GM13976 (cell line): ENCODE measurements around the gene WBP1L.

Source experiments
- DNase-seq: peaks from one replicate; pipeline ENCODE4 v3.0.0; 2012; ENCODE audit warnings: low spot score
- CTCF ChIP-seq: IDR thresholded peaks from 2 replicates; pipeline ENCODE4 v1.5.1; 2012; ENCODE audit warnings: borderline replicate concordance, mild to moderate bottlenecking; ENCODE audit not compliant: insufficient read depth; ENCODE audit errors: extremely low read depth, missing control alignments, control extremely low read depth
- in situ Hi-C: fragments of 300-500 bp; cut with MboI; formaldehyde crosslinking; loops from one replicate; pipeline ENCODE4 v1.12.0; 2022; ENCODE audit warnings: low sequenced_read_pairs, mixed read lengths, inconsistent platforms; ENCODE audit not compliant: unreplicated experiment

Gene WBP1L

GRCh38 chr10:102799691-102800471, 56.1 kb downstream of the WBP1L start:
- DNase-seq, result no peak
- no peak for TF ChIP-seq CTCF
- in situ Hi-C loops, result no loop called here

- no peak for DNase-seq
- TF ChIP-seq CTCF, result peak; percentile 6
- in situ Hi-C loops, result no loop called here
Observed at GRCh38 chr10:102800611-102801335, 57.0 kb downstream of the WBP1L start.

DNA sequence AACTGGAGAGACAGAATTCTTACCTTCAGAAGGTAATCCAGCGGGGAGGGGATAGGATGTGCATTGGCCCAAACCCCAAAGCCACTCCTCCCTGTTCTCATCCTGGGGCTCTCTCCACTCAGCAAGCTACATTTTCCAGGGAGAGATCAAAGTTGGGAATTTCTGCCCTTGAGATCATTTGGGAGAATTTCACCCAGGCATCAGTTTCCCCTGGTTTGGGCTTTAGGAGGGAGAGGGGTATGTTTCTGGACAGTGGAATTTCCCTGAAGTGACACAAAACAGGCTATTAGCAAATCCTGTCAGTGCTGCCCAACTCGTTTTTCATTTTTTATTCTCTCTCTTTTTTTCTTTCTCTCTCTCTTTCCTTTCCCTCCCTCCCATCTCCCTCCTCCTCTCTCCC, 57.7 kb downstream of the WBP1L start:
- no peak for TF ChIP-seq CTCF
- DNase-seq, result no peak
- in situ Hi-C loops, result no loop called here

DNA sequence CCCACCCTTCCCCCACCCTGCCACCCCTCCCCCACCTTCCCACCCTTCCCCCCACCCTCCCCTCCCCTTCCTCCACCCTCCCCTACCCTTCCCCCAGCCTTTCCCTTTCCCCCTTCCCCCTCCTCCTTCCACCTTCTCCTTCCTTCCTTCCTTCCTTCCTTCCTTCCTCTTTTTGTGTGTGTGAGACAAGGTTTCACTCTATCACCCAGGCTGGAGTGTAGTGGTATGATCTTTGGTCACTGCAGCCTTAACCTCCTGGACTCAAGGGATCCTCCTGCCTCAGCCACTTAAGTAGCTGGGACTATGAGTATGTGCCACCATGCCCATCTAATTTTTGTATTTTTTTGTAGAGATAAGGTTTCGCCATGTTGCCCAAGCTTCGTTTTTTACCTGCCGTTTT, 58.2 kb downstream of the WBP1L start:
- in situ Hi-C loops, result no loop called here
- DNase-seq, result no peak
- no peak for TF ChIP-seq CTCF

DNA sequence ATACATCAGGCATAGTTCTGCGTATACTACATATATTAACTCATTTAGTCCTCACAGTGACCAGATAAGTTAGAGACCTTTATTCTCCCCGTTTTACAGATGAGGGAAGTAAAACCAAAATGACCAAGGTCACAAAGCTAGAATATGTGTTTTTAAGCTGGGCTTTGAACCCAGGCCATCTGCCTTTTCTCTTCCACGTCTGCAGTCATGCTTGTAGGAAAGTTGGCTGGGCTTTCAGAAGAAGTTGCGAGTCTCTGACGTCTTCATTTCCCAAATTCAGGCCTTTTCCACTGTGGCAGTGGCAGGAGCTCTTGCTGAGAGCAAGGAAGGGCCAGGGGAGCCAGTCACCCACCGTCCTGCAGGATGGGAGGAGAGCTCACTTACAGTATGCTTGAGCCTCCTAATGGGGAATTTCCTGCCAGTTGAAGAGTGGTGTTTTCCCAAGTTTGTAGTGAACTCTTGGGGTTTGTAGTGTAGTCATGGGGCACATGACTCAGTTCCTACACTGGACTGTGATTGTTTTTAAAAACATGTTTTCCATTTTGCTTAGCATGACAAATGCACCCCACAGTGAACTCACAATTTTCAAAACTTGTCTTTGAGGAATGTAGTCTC, 59.3 kb downstream of the WBP1L start:
- TF ChIP-seq CTCF, result no peak
- DNase-seq, result peak; percentile 58
- in situ Hi-C loops, result no loop called here

GRCh38 chr10:102804382-102805055, 60.8 kb downstream of the WBP1L start:
- no peak for TF ChIP-seq CTCF
- no peak for DNase-seq
- in situ Hi-C loops, result no loop called here
